Neural crest cell (in vitro differentiated cells): ENCODE data around the gene SYNPO2. TPM values are rescaled to one million over a fixed set of nuclear protein-coding genes. Genes with fewer than 3 reads are reported as not detected.

Experiments
- DNase-seq: peaks from one replicate; pipeline ENCODE4 v3.0.0; 2021; ENCODE audit warnings: low read depth, mixed read lengths, low spot score
- H3K27ac Mint-ChIP-seq: one replicate; pipeline ENCODE4 v1.8.0; 2021; ENCODE audit warnings: mild to moderate bottlenecking, mixed read lengths; ENCODE audit not compliant: unreplicated experiment
- H3K27me3 Mint-ChIP-seq: 2 replicates; pipeline ENCODE4 v1.8.0; 2021; ENCODE audit warnings: low read depth, mild to moderate bottlenecking, mixed read lengths
- H3K36me3 Mint-ChIP-seq: 2 replicates; pipeline ENCODE4 v1.8.0; 2021; ENCODE audit warnings: low read depth, mild to moderate bottlenecking, mixed read lengths
- H3K4me1 Mint-ChIP-seq: 2 replicates; pipeline ENCODE4 v1.8.0; 2021; ENCODE audit warnings: mixed read lengths
- H3K4me3 Mint-ChIP-seq: one replicate; pipeline ENCODE4 v1.8.0; 2021; ENCODE audit warnings: mild to moderate bottlenecking, mixed read lengths
- H3K9me3 Mint-ChIP-seq: 2 replicates; pipeline ENCODE4 v1.8.0; 2021; ENCODE audit warnings: mixed read lengths
- CTCF ChIP-seq: fragments of 200-600 bp; sonication (generic); conservative IDR thresholded peaks from 2 replicates; pipeline ENCODE4 v1.5.0; 2021; ENCODE audit warnings: antibody characterized with exemption, mild to moderate bottlenecking
- total RNA-seq: library from RNA; stranded (reverse); gene quantifications from 2 replicates; pipeline ENCODE4 v1.2.1, GENCODE V29; 2021

The SYNPO2 gene
- total RNA-seq, 1 donor from 2014 or later, result 0.07 TPM

- Mint-ChIP-seq H3K4me1 (no peaks in the 10 kb centered on the region), H3K27me3 (peaks cover 6% of the 10 kb centered on the region), H3K4me3 (no peak overlapping the region), H3K36me3 (no peaks in the 10 kb centered on the region), H3K27ac (no peak overlapping the region), H3K9me3 (no peaks in the 10 kb centered on the region)
- no peak for TF ChIP-seq CTCF
- DNase-seq, result no peak
Observed at GRCh38 chr4:118898221-118898620, 9.6 kb downstream of the SYNPO2 start.

- H3K4me1 Mint-ChIP-seq, result no peaks in the 10 kb centered on the region
- no peaks in the 10 kb centered on the region for H3K9me3 Mint-ChIP-seq
- H3K4me3 Mint-ChIP-seq, result no peak overlapping the region
- DNase-seq, result no peak
- H3K36me3 Mint-ChIP-seq, result no peaks in the 10 kb centered on the region
- TF ChIP-seq CTCF, result no peak
- peaks cover 6% of the 10 kb centered on the region for H3K27me3 Mint-ChIP-seq
- H3K27ac Mint-ChIP-seq, result no peak overlapping the region
Observed at GRCh38 chr4:118898684-118899138, 10.1 kb downstream of the SYNPO2 start.

- no peak for TF ChIP-seq CTCF
- Mint-ChIP-seq H3K36me3 (no peaks in the 10 kb centered on the region), H3K4me3 (no peak overlapping the region), H3K9me3 (no peaks in the 10 kb centered on the region), H3K27ac (no peak overlapping the region), H3K27me3 (no peaks in the 10 kb centered on the region), H3K4me1 (no peaks in the 10 kb centered on the region)
- DNase-seq, result no peak
Observed at GRCh38 chr4:118904418-118904817, 15.8 kb downstream of the SYNPO2 start.

GRCh38 chr4:118904935-118905334 is 16.3 kb downstream of the SYNPO2 start:
- Mint-ChIP-seq H3K27ac (no peak overlapping the region), H3K36me3 (no peaks in the 10 kb centered on the region), H3K4me3 (no peak overlapping the region), H3K9me3 (no peaks in the 10 kb centered on the region), H3K27me3 (no peaks in the 10 kb centered on the region), H3K4me1 (no peaks in the 10 kb centered on the region)
- no peak for TF ChIP-seq CTCF
- no peak for DNase-seq

GRCh38 chr4:118905566-118905965 is 16.9 kb downstream of the SYNPO2 start:
- Mint-ChIP-seq H3K27ac (peak overlapping the region; percentile 86), H3K4me3 (no peak overlapping the region), H3K36me3 (no peaks in the 10 kb centered on the region), H3K9me3 (no peaks in the 10 kb centered on the region), H3K4me1 (no peaks in the 10 kb centered on the region), H3K27me3 (no peaks in the 10 kb centered on the region)
- no peak for TF ChIP-seq CTCF
- DNase-seq, result no peak
